Endometrial microvascular endothelial cells (primary cell): ENCODE measurements around the gene SQOR. TPM values are rescaled to one million over a fixed set of nuclear protein-coding genes. Genes with fewer than 3 reads are reported as not detected.
"Not testable (repeated sequence)": the region's sequence is repeated elsewhere in the genome, so short reads cannot be mapped to it uniquely, and the experiment has no call there.

Experiments used
- in situ Hi-C: cut with HindIII; loops from 2 replicates; pipeline ENCODE4 v1.10.0; 2017; ENCODE audit warnings: low sequenced_read_pairs, low pct_unique_long_range_greater_than_20kb; ENCODE audit errors: inconsistent ontology term
- total RNA-seq: library from RNA; depleted of rRNA; stranded (reverse); fragments of >200 nt; gene quantifications from one replicate; pipeline ENCODE4 v1.2.3, GENCODE V29; 2015; ENCODE audit errors: inconsistent ontology term

Gene SQOR
- total RNA-seq, 1 donor from 2014 or later, result 60.1 TPM

GRCh38 chr15:45628136-45628535 lies 6.7 kb upstream of the SQOR start:
- in situ Hi-C loops, result no loop called here

DNA sequence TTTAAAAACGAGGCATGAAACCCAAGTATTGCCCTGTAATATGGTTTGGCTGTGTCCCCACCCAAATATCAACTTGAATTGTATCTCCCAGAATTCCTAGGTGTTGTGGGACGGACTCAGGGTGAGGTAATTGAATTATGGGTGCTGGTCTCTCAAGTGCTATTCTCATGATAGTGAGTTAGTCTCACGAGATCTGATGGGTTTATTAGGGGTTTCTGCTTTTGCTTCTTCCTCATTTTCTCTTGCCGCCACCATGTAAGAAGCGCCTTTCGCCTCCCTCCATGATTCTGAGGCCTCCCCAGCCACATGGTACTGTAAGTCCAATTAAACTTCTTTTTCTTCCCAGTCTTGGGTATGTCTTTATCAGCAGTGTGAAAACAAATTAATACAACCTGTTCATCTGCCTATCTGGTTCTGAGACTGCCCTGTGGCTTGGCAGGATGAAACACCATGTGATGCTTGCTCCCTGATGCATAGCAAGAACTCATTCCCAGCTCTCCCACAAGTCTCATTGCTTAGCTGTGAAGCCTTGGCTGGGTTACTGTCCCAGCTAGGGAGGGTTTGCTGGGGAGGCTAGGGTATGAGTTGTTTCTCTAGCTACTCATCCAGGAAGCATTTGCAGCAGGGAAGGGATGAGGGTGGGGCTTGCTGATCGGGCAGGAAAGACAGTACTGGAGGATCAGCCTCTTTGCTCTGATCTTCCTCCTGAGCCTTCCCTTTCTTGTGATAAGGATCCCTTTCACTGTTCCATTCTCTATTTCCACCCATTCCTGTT lies 3.7 kb upstream of the SQOR start:
- in situ Hi-C loops, result no loop called here

- in situ Hi-C loops, result no loop called here
These were observed 3.1 kb upstream of the SQOR start for GRCh38 chr15:45631776-45632175.

DNA sequence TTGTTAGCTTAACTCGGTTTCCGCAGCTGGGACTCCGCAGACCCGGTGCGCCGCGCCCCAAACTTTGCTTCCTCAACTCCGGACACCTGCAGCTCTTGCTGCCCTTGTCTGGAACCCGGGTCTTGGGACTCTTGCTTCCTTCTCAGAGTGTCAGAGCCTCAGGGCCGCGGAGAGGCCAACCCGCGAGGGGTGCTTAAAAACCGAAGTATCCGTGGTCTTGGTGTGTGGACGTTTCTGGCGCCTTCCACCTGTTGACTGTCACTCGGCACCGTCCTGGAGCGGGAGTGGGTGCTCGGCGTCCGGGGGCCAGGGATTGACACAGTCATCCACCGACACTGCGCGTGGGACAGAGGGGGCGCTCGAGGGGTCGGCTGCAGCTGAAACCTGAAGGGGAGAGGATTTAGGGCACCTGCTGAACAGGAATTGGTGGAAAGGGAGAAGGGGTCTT lies 386 bp downstream of the SQOR start:
- in situ Hi-C loops, result no loop called here

DNA sequence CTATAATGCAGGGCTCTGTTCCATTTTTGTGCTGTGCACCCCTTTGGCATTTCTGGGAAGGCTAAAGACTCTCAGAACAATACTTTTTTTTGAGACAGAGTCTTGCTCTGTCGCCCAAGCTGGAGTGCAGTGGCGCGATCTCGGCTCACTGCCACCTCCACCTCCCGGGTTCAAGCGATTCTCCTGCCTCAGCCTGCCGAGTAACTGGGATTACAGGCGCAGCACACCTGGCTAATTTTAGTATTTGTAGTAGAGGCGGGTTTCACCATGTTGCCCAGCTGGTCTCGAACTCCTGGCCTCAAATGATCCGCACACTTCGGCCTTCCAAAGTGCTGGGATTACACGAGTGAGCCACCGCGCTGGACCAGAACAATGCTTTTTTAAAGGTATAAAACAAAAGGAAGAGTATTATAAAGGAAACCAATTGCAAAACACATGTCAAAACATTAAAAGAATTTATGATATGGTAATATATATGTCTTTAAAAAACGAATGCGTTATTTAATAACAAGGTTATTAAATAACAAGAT lies 999 bp downstream of the SQOR start:
- in situ Hi-C loops, result no loop called here

GRCh38 chr15:45637141-45637540 lies 2.3 kb downstream of the SQOR start:
- in situ Hi-C loops, result no loop called here

GRCh38 chr15:45637552-45638033 lies 2.8 kb downstream of the SQOR start:
- in situ Hi-C loops, result no loop called here

- in situ Hi-C loops, result no loop called here
These were observed 5.8 kb downstream of the SQOR start for GRCh38 chr15:45640616-45641015.

DNA sequence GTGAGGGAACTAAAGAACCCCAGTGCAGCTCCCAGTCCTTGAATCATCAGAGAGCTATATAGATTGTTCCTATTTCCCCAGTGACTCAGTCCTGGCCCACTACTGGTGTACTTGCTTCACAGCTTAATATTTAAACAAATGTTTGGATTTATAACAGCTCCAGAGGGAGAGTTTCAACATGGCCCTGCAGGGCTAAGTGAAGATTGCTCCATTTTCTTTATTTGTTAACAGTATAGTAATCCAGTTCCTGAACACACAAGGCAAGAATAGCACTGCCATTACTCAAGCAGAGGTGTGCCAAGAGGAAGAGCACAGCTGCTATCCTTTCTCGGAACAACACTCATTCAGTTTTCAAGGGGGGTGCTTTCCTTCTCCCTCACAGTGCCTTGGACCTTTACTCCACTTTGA lies 6.5 kb downstream of the SQOR start:
- in situ Hi-C loops, result no loop called here

GRCh38 chr15:45641999-45642932 lies 7.4 kb downstream of the SQOR start:
- in situ Hi-C loops, result no loop called here

- in situ Hi-C loops, result no loop called here
These were observed 9.6 kb downstream of the SQOR start for GRCh38 chr15:45644437-45644836.

GRCh38 chr15:45645026-45645980 lies 10.5 kb downstream of the SQOR start:
- in situ Hi-C loops, result no loop called here

- in situ Hi-C loops, result no loop called here
These were observed 11.4 kb downstream of the SQOR start for GRCh38 chr15:45646220-45646619.

DNA sequence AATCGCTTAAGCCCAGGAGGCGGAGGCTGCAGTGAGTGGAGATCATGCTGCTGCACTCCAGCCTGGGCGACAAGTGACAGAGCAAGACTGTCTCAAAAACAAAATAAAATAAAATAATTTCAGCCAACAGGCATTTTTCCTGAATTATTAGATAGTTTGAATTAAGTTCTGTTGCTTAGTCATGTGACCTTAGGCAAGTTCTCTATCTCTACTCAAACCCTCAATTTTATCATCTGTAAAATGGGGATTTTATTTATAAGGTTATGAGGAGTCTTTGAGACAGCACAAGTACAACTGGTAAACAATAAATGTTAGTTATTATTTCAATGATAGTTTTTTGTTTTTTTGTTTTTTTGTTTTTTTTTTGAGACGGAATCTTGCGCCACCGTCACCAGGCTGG lies 13.0 kb downstream of the SQOR start:
- in situ Hi-C loops, result no loop called here

- in situ Hi-C loops, result no loop called here
These were observed 13.8 kb downstream of the SQOR start for GRCh38 chr15:45648521-45649200.

- in situ Hi-C loops, result not testable (repeated sequence)
These were observed 15.2 kb downstream of the SQOR start for GRCh38 chr15:45650007-45650406.

DNA sequence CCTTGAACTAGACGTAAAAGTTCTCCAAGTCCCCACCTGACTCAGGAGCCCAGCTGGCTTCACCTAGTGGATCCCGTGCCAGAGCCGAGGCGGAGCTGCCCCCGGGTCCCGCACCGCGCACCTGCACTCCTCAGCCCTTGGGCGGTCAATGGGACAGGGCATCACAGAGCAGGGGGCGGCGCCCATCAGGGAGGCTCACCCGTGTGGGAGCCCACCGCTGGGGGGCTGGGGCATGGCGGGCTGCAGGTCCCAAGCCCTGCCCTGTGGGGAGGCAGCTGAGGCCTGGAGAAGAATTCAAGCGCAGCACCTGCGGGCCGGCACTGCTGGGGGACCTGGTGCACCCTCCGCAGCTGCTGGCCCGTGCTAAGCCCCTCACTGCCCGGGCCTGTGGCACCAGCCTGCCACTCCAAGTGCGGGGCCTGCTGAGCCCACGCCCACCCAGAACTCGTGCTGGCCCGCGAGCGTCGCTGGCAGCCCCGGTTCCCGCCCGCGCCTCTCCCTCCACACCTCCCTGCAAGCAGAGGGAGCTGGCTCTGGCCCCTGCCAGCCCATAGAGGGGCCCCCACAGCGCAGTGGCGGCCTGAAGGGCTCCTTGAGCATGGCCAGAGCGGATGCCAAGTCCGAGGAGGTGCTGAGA lies 16.2 kb downstream of the SQOR start:
- in situ Hi-C loops, result no loop called here
